Stimulated activated CD8-positive, alpha-beta memory T cell treated with anti-CD3 and anti-CD28 coated beads, Interleukin-15, amount 100 ng/mL, for 48 hours (primary cell): ENCODE measurements around the gene MEG3.

Experiments used
- DNase-seq, 2 donors: peaks; one replicate each; pipeline ENCODE4 v3.0.0-alpha.2; 2020; ENCODE audit warnings: low read depth in 2 of 2

Gene MEG3

GRCh38 chr14:100832311-100832960 lies 6.5 kb downstream of the MEG3 start:
- no peak for DNase-seq

- no peak for DNase-seq
These were observed 8.3 kb downstream of the MEG3 start for GRCh38 chr14:100834082-100834793.

GRCh38 chr14:100834794-100835547 lies 9.1 kb downstream of the MEG3 start:
- DNase-seq = no peak

- DNase-seq = no peak
These were observed 9.8 kb downstream of the MEG3 start for GRCh38 chr14:100835548-100836310.

GRCh38 chr14:100836311-100836805 lies 10.4 kb downstream of the MEG3 start:
- no peak for DNase-seq

- no peak for DNase-seq
These were observed 11.3 kb downstream of the MEG3 start for GRCh38 chr14:100836941-100837804.

- no peak for DNase-seq
These were observed 12.0 kb downstream of the MEG3 start for GRCh38 chr14:100837805-100838350.

- DNase-seq = no peak
These were observed 12.8 kb downstream of the MEG3 start for GRCh38 chr14:100838493-100839314.

GRCh38 chr14:100839315-100839585 lies 13.3 kb downstream of the MEG3 start:
- DNase-seq = no peak

GRCh38 chr14:100839681-100840111 lies 13.8 kb downstream of the MEG3 start:
- DNase-seq = no peak

- no peak for DNase-seq
These were observed 14.6 kb downstream of the MEG3 start for GRCh38 chr14:100840286-100841065.

- no peak for DNase-seq
These were observed 15.3 kb downstream of the MEG3 start for GRCh38 chr14:100841066-100841760.

- DNase-seq = no peak
These were observed 16.0 kb downstream of the MEG3 start for GRCh38 chr14:100841761-100842403.

GRCh38 chr14:100842799-100843198 lies 16.9 kb downstream of the MEG3 start:
- DNase-seq = no peak

GRCh38 chr14:100844082-100844408 lies 18.1 kb downstream of the MEG3 start:
- DNase-seq = no peak

- no peak for DNase-seq
These were observed 18.5 kb downstream of the MEG3 start for GRCh38 chr14:100844421-100844820.

GRCh38 chr14:100844846-100845245 lies 18.9 kb downstream of the MEG3 start:
- no peak for DNase-seq

GRCh38 chr14:100845341-100845740 lies 19.4 kb downstream of the MEG3 start:
- DNase-seq = no peak
